ENCODE results near the gene MAP3K5. TPM values are rescaled to one million over a fixed set of nuclear protein-coding genes. Genes with fewer than 3 reads are reported as not detected.

The MAP3K5 gene
- total and polyA plus RNA-seq, 9 of the 15 experiments (the other 6 are each of a cell fraction or from before 2014, with no cell fraction given), result 2.2 to 13.0 (median 9.9) TPM

DNA sequence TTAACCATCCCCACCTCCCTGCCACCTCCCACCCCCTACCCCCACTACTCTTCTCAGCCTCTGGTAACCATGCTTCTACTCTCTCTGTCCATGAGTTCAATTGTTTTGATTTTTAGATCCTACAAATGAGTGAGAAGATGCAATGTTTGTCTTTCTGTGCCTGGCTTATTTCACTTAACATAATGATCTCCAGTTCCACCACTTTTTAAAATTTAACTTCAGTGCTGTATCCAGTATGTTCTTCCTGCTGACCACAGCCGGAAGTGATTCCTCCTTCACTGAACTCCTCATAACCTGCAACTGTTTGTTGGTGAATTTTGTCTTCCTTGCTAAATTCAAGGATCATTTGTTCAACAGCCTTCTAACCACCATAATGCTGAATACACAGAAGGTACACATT is 245.9 kb downstream of the MAP3K5 start (continued):
- TF ChIP-seq, protein P1, sequence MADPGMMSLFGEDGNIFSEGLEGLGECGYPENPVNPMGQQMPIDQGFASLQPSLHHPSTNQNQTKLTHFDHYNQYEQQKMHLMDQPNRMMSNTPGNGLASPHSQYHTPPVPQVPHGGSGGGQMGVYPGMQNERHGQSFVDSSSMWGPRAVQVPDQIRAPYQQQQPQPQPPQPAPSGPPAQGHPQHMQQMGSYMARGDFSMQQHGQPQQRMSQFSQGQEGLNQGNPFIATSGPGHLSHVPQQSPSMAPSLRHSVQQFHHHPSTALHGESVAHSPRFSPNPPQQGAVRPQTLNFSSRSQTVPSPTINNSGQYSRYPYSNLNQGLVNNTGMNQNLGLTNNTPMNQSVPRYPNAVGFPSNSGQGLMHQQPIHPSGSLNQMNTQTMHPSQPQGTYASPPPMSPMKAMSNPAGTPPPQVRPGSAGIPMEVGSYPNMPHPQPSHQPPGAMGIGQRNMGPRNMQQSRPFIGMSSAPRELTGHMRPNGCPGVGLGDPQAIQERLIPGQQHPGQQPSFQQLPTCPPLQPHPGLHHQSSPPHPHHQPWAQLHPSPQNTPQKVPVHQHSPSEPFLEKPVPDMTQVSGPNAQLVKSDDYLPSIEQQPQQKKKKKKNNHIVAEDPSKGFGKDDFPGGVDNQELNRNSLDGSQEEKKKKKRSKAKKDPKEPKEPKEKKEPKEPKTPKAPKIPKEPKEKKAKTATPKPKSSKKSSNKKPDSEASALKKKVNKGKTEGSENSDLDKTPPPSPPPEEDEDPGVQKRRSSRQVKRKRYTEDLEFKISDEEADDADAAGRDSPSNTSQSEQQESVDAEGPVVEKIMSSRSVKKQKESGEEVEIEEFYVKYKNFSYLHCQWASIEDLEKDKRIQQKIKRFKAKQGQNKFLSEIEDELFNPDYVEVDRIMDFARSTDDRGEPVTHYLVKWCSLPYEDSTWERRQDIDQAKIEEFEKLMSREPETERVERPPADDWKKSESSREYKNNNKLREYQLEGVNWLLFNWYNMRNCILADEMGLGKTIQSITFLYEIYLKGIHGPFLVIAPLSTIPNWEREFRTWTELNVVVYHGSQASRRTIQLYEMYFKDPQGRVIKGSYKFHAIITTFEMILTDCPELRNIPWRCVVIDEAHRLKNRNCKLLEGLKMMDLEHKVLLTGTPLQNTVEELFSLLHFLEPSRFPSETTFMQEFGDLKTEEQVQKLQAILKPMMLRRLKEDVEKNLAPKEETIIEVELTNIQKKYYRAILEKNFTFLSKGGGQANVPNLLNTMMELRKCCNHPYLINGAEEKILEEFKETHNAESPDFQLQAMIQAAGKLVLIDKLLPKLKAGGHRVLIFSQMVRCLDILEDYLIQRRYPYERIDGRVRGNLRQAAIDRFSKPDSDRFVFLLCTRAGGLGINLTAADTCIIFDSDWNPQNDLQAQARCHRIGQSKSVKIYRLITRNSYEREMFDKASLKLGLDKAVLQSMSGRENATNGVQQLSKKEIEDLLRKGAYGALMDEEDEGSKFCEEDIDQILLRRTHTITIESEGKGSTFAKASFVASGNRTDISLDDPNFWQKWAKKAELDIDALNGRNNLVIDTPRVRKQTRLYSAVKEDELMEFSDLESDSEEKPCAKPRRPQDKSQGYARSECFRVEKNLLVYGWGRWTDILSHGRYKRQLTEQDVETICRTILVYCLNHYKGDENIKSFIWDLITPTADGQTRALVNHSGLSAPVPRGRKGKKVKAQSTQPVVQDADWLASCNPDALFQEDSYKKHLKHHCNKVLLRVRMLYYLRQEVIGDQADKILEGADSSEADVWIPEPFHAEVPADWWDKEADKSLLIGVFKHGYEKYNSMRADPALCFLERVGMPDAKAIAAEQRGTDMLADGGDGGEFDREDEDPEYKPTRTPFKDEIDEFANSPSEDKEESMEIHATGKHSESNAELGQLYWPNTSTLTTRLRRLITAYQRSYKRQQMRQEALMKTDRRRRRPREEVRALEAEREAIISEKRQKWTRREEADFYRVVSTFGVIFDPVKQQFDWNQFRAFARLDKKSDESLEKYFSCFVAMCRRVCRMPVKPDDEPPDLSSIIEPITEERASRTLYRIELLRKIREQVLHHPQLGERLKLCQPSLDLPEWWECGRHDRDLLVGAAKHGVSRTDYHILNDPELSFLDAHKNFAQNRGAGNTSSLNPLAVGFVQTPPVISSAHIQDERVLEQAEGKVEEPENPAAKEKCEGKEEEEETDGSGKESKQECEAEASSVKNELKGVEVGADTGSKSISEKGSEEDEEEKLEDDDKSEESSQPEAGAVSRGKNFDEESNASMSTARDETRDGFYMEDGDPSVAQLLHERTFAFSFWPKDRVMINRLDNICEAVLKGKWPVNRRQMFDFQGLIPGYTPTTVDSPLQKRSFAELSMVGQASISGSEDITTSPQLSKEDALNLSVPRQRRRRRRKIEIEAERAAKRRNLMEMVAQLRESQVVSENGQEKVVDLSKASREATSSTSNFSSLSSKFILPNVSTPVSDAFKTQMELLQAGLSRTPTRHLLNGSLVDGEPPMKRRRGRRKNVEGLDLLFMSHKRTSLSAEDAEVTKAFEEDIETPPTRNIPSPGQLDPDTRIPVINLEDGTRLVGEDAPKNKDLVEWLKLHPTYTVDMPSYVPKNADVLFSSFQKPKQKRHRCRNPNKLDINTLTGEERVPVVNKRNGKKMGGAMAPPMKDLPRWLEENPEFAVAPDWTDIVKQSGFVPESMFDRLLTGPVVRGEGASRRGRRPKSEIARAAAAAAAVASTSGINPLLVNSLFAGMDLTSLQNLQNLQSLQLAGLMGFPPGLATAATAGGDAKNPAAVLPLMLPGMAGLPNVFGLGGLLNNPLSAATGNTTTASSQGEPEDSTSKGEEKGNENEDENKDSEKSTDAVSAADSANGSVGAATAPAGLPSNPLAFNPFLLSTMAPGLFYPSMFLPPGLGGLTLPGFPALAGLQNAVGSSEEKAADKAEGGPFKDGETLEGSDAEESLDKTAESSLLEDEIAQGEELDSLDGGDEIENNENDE (IDR thresholded peaks at IDR 0.05; ENCODE audit: low read depth, low read length), result no peak
- TF ChIP-seq ARNT (IDR thresholded peaks at IDR 0.05) (no peak), HNRNPLL (IDR thresholded peaks at IDR 0.05; ENCODE audit: low read depth, low read length, poor library complexity, severe bottlenecking) (no peak), FIP1L1 (IDR thresholded peaks at IDR 0.05; ENCODE audit: low read depth, low read length, poor library complexity, severe bottlenecking) (no peak), ADNP (tag; IDR thresholded peaks at IDR 0.05) (no peak), ZNF586 (CRISPR knock-in tag; conservative IDR thresholded peaks at IDR 0.05) (no peak)
- TF ChIP-seq, protein P2, sequence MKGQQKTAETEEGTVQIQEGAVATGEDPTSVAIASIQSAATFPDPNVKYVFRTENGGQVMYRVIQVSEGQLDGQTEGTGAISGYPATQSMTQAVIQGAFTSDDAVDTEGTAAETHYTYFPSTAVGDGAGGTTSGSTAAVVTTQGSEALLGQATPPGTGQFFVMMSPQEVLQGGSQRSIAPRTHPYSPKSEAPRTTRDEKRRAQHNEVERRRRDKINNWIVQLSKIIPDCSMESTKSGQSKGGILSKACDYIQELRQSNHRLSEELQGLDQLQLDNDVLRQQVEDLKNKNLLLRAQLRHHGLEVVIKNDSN (CRISPR knock-in tag; IDR thresholded peaks at IDR 0.05), result no peak
- TF ChIP-seq, protein P3, sequence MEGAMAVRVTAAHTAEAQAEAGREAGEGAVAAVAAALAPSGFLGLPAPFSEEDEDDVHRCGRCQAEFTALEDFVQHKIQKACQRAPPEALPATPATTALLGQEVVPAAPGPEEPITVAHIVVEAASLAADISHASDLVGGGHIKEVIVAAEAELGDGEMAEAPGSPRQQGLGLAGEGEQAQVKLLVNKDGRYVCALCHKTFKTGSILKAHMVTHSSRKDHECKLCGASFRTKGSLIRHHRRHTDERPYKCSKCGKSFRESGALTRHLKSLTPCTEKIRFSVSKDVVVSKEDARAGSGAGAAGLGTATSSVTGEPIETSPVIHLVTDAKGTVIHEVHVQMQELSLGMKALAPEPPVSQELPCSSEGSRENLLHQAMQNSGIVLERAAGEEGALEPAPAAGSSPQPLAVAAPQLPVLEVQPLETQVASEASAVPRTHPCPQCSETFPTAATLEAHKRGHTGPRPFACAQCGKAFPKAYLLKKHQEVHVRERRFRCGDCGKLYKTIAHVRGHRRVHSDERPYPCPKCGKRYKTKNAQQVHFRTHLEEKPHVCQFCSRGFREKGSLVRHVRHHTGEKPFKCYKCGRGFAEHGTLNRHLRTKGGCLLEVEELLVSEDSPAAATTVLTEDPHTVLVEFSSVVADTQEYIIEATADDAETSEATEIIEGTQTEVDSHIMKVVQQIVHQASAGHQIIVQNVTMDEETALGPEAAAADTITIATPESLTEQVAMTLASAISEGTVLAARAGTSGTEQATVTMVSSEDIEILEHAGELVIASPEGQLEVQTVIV (CRISPR knock-in tag; IDR thresholded peaks at IDR 0.05; ENCODE audit: borderline replicate concordance), result no peak
